ENCODE results near the gene JAGN1. TPM values are rescaled to one million over a fixed set of nuclear protein-coding genes. Genes with fewer than 3 reads are reported as not detected.
"Not testable (repeated sequence)": the region's sequence is repeated elsewhere in the genome, so short reads cannot be mapped to it uniquely, and the experiment has no call there.

The JAGN1 gene
- total RNA-seq, 4 donors from 2014 or later: 18.9 to 37.5 (median 32.7) TPM

GRCh38 chr3:9869955-9870354 lies 20.5 kb upstream of the JAGN1 start:
- no peaks in the 10 kb centered on the region for H3K9me3 ChIP-seq
- intact Hi-C loops (cut with DNase I): no loop called here
- H3K27me3 ChIP-seq: no peaks in the 10 kb centered on the region
- WGBS, 2 donors: 82 to 85% methylated on average over 2 to 5 of the region's 5 CpGs
- TF ChIP-seq POLR2A (IDR thresholded peaks at IDR 0.05) (no peak), CTCF (IDR thresholded peaks at IDR 0.05) (no peak)
- H3K27ac ChIP-seq: no peak overlapping the region
- H3K4me1 ChIP-seq: peaks cover 1 to 3% of the 10 kb centered on the region in 2 donors
- no peak for DNase-seq
- H3K36me3 ChIP-seq: no peaks in the 10 kb centered on the region
- H3K4me3 ChIP-seq (replicated peaks in 1 of 3): no peak overlapping the region

GRCh38 chr3:9870978-9871377 lies 19.4 kb upstream of the JAGN1 start:
- no peak overlapping the region for H3K4me3 ChIP-seq (replicated peaks in 1 of 3)
- no peaks in the 10 kb centered on the region for H3K9me3 ChIP-seq
- H3K27me3 ChIP-seq: no peaks in the 10 kb centered on the region
- no peaks in the 10 kb centered on the region for H3K36me3 ChIP-seq
- 94% methylated on average over 1 of the region's 1 CpG for WGBS, 2 donors
- no peak overlapping the region for H3K27ac ChIP-seq
- no peak for DNase-seq
- no peak for TF ChIP-seq POLR2A (IDR thresholded peaks at IDR 0.05)
- TF ChIP-seq CTCF (IDR thresholded peaks at IDR 0.05): no peak
- intact Hi-C loops (cut with DNase I): no loop called here
- H3K4me1 ChIP-seq: no peaks in the 10 kb centered on the region

- H3K4me3 ChIP-seq (replicated peaks in 1 of 3); H3K9me3 ChIP-seq; intact Hi-C loops (cut with DNase I); H3K4me1 ChIP-seq; H3K36me3 ChIP-seq; H3K27me3 ChIP-seq; H3K27ac ChIP-seq; DNase-seq: not testable (repeated sequence)
- 96 to 98% methylated on average over 5 of the region's 5 CpGs for WGBS, 2 donors
These were observed 18.3 kb upstream of the JAGN1 start for GRCh38 chr3:9872067-9872466.

- TF ChIP-seq CTCF (IDR thresholded peaks at IDR 0.05) (no peak), POLR2A (IDR thresholded peaks at IDR 0.05) (no peak)
- no peaks in the 10 kb centered on the region for H3K36me3 ChIP-seq
- H3K4me3 ChIP-seq (replicated peaks in 1 of 3): no peak overlapping the region
- no peaks in the 10 kb centered on the region for H3K9me3 ChIP-seq
- no peak overlapping the region for H3K27ac ChIP-seq
- no peaks in the 10 kb centered on the region for H3K4me1 ChIP-seq
- H3K27me3 ChIP-seq: no peaks in the 10 kb centered on the region
- DNase-seq: no peak
- intact Hi-C loops (cut with DNase I): no loop called here
These were observed 15.0 kb upstream of the JAGN1 start for GRCh38 chr3:9875448-9875847.

- not testable (repeated sequence) for H3K27ac ChIP-seq
These were observed 14.2 kb upstream of the JAGN1 start for GRCh38 chr3:9876255-9876654.

GRCh38 chr3:9876991-9877390 lies 13.4 kb upstream of the JAGN1 start:
- H3K4me1 ChIP-seq: no peaks in the 10 kb centered on the region
- DNase-seq: no peak
- WGBS, 2 donors: 89 to 98% methylated on average over 8 to 12 of the region's 12 CpGs
- no peak overlapping the region for H3K4me3 ChIP-seq (replicated peaks in 1 of 3)
- no peak overlapping the region for H3K27ac ChIP-seq
- TF ChIP-seq CTCF (IDR thresholded peaks at IDR 0.05): no peak
- TF ChIP-seq POLR2A (IDR thresholded peaks at IDR 0.05): no peak
- H3K27me3 ChIP-seq: no peaks in the 10 kb centered on the region
- intact Hi-C loops (cut with DNase I): no loop called here
- H3K36me3 ChIP-seq: no peaks in the 10 kb centered on the region
- H3K9me3 ChIP-seq: no peaks in the 10 kb centered on the region

More at GRCh38 chr3:9876255-9876654, 14.2 kb upstream of the JAGN1 start:
- H3K9me3 ChIP-seq; H3K4me1 ChIP-seq; intact Hi-C loops (cut with DNase I); DNase-seq; H3K36me3 ChIP-seq; H3K27me3 ChIP-seq; H3K4me3 ChIP-seq (replicated peaks in 1 of 3): not testable (repeated sequence)
- 93 to 100% methylated on average over 3 to 4 of the region's 4 CpGs for WGBS, 2 donors

Data from thyroid gland (tissue), 4 donors.